ENCODE measurements around the gene NPFFR2.
"Not testable (repeated sequence)": the region's sequence is repeated elsewhere in the genome, so short reads cannot be mapped to it uniquely, and the experiment has no call there.

The NPFFR2 gene

GRCh38 chr4:72112514-72113156, 80.8 kb downstream of the NPFFR2 start:
- no peak for DNase-seq

- DNase-seq, result no peak
These were observed 86.2 kb downstream of the NPFFR2 start for GRCh38 chr4:72118017-72118416.

GRCh38 chr4:72119946-72120345, 88.1 kb downstream of the NPFFR2 start:
- no peak for DNase-seq

- no peak for DNase-seq
These were observed 96.9 kb downstream of the NPFFR2 start for GRCh38 chr4:72128741-72129140.

- no peak for DNase-seq
These were observed 104.6 kb downstream of the NPFFR2 start for GRCh38 chr4:72136429-72136828.

- DNase-seq, result not testable (repeated sequence)
These were observed 108.2 kb downstream of the NPFFR2 start for GRCh38 chr4:72139997-72140396.

GRCh38 chr4:72144241-72144640, 112.4 kb downstream of the NPFFR2 start:
- DNase-seq, result no peak

GRCh38 chr4:72152731-72153130, 120.9 kb downstream of the NPFFR2 start:
- DNase-seq, result no peak

GRCh38 chr4:72153634-72154033, 121.8 kb downstream of the NPFFR2 start:
- not testable (repeated sequence) for DNase-seq

- DNase-seq, result not testable (repeated sequence)
These were observed 137.5 kb downstream of the NPFFR2 start for GRCh38 chr4:72169285-72169684.

- no peak for DNase-seq
These were observed 138.1 kb downstream of the NPFFR2 start for GRCh38 chr4:72169861-72170260.

GRCh38 chr4:72171761-72172160, 140.0 kb downstream of the NPFFR2 start:
- no peak for DNase-seq

- no peak for DNase-seq
These were observed 147.5 kb downstream of the NPFFR2 start for GRCh38 chr4:72179342-72179741.

GRCh38 chr4:72186714-72187113, 154.9 kb downstream of the NPFFR2 start:
- DNase-seq, result no peak

GRCh38 chr4:72194046-72194445, 162.2 kb downstream of the NPFFR2 start:
- DNase-seq, result no peak

GRCh38 chr4:72194453-72194852, 162.7 kb downstream of the NPFFR2 start:
- DNase-seq, result no peak

Data from CD4-positive, alpha-beta T cell treated with Interleukin-4 for 4 hours (primary cell).